SH-SY5Y (cell line): ENCODE measurements around the gene ASAP2.

ENCODE experiments used
- GATA2 ChIP-seq: IDR thresholded peaks from 2 replicates; pipeline ENCODE4 v1.6.1; 2011; ENCODE audit warnings: mild to moderate bottlenecking, low read depth, low read length
- GATA3 ChIP-seq: IDR thresholded peaks from 2 replicates; pipeline ENCODE4 v1.6.1; 2011; ENCODE audit warnings: low read depth, mild to moderate bottlenecking, low read length, moderate library complexity

GRCh38 chr2:9341337-9341887 is 134.8 kb downstream of the ASAP2 start:
- no peak for TF ChIP-seq GATA2
- TF ChIP-seq GATA3, result no peak
